B cell (primary cell): ENCODE results near the gene RAB39A.

ENCODE experiments used
- EZH2 ChIP-seq: IDR thresholded peaks from 2 replicates; pipeline ENCODE4 v1.6.1; 2012; ENCODE audit warnings: borderline replicate concordance, low read depth, mild to moderate bottlenecking, moderate library complexity, low read length; ENCODE audit not compliant: insufficient read depth, poor library complexity, severe bottlenecking
- TF ChIP-seq, protein P1 (sequence below): fragments of 200-600 bp; IDR thresholded peaks from one replicate; pipeline ENCODE4 v1.8.0; 2022; ENCODE audit warnings: antibody characterized with exemption, mild to moderate bottlenecking

DNA sequence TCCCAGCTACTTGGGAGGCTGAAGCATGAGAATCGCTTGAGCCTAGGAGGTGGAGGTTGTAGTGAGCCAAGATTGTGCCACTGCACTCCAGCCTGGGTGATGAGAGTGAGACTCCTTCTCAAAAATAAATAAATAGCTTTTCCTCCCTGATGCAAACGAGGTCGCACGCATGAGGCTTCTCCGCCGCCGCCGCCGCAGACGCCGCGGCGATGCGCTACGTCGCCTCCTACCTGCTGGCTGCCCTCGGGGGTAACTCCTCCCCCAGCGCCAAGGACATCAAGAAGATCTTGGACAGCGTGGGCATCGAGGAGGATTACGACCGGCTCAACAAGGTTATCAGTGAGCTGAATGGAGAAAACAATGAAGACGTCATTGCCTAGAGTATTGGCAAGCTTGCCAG lies 20.0 kb upstream of the RAB39A start:
- TF ChIP-seq, protein P1, sequence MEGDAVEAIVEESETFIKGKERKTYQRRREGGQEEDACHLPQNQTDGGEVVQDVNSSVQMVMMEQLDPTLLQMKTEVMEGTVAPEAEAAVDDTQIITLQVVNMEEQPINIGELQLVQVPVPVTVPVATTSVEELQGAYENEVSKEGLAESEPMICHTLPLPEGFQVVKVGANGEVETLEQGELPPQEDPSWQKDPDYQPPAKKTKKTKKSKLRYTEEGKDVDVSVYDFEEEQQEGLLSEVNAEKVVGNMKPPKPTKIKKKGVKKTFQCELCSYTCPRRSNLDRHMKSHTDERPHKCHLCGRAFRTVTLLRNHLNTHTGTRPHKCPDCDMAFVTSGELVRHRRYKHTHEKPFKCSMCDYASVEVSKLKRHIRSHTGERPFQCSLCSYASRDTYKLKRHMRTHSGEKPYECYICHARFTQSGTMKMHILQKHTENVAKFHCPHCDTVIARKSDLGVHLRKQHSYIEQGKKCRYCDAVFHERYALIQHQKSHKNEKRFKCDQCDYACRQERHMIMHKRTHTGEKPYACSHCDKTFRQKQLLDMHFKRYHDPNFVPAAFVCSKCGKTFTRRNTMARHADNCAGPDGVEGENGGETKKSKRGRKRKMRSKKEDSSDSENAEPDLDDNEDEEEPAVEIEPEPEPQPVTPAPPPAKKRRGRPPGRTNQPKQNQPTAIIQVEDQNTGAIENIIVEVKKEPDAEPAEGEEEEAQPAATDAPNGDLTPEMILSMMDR: no peak
- TF ChIP-seq EZH2: no peak
